Left forelimb (tissue), 1 donor: ENCODE results near the gene VPS4B.

ENCODE experiments used
- DNase-seq: peaks from one replicate; pipeline ENCODE4 v3.0.0-alpha.2; 2018; ENCODE audit warnings: low spot score

Gene VPS4B

GRCh38 chr18:63430526-63430925, 8.2 kb upstream of the VPS4B start:
- DNase-seq: no peak

- DNase-seq: no peak
These were observed 5.3 kb upstream of the VPS4B start for GRCh38 chr18:63427558-63427957.

DNA sequence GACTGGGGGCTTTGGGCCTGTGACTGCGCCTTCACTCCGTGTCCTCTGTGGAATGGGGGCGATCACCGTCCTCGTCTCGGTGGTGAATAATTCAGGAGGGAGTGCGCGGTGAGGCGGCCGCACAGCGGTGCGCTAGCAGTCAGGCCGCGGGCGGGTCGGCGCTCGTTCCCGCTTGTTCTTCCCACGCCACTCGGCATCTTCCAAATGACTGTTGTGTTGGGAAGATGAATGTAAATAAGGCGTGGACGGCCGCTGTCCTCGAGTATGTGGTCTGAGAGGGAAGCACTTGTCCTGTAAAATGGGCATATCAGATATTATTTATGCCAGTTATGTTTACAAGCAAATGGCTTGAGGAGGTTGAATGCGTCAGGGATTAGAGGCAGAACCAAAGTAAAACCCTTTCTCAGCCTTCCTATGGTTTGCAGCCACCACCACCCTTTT, 608 bp upstream of the VPS4B start:
- DNase-seq: no peak

DNA sequence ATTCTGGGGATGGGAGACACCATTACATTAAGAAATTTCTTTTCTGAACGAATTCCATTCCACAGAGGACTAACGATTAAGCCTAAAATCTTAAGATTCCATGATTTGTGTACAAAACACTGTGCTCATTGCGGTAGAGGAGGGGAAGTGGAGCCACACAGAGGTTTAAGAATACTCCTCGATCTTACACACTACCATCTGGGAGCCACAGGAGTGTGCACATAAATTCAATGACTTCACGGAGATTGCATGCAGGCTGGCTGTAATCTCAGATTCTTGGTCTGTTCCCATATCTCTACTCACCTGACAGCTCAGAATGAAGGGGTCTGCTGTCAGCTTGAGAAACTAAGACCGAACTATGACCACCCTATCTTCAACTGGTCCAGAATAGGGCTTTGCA, 762 bp downstream of the VPS4B start:
- DNase-seq: no peak

GRCh38 chr18:63412953-63413352, 9.3 kb downstream of the VPS4B start:
- DNase-seq: no peak

DNA sequence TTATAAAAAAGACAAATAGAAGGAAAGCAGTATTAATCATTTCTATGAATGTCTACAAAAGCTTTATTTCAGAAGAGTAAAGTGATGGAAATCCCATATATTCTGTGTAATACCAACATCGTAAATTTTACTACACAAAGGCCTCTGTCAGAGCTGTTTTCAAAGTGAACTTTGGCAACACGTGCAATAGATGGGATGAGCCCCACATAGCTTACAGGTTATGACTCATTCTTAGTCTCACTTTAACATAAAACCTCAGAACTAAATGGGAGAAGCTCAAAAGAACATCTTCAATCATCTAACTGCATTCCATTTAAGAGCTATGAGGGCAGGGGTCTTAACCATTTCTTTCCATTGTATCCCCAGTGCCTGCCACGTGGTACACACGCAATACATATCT, 11.5 kb downstream of the VPS4B start:
- DNase-seq: no peak

DNA sequence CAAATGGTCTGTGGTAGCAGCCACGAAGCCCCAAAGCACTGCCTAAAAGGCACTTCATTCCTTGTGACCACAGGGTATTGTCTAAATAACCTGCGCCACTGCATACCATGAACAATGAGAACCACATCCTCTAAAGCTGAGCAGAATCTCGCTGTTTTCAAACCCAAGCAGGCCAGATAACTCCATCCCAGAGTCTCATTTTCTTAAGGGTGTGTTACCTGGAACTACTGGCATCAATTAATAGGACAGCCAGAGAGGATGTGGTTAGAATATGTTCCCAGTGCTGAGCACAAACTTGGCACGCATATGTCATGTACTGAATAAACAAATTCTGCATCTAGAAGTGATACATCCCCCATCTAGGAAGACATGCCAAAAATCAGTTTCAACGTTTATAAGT, 13.0 kb downstream of the VPS4B start:
- no peak for DNase-seq

DNA sequence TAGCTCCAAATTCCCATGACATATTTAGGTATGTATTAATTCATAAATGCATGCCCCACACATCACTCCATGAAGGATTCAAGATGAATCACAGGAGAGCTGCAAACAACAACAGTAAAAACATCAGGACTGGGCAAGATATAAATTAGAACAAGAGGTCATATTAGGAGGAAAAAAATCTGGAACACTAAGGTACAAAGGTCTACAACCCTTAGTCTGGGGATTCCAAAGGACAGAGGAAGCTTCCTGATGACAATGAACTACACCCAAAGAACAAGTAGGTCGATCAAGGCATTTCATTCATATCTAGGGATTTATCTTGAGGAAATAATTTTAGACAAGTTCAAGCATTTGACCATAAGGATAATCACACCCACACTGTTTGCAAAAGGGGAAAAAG, 14.5 kb downstream of the VPS4B start:
- no peak for DNase-seq

DNA sequence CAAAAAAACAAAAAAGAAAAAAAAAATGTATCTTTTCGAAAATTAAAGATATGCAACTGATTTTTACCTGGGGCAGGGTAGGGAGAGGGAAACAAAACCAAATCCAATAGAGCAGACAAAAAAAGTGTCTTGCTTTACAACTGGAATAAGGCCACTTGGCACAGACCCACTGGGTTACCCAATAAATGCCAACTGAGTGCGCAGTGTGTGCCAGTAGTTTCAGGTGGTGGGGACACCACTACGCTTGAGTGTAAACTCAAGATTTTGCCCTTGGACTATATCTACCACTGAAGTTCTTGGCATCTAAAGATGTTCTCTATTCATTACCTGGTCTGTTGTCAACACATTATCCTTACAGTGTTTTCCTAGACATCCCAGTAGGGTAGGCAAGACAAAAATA, 16.3 kb downstream of the VPS4B start:
- no peak for DNase-seq

GRCh38 chr18:63402246-63403162, 19.8 kb downstream of the VPS4B start:
- DNase-seq: no peak

DNA sequence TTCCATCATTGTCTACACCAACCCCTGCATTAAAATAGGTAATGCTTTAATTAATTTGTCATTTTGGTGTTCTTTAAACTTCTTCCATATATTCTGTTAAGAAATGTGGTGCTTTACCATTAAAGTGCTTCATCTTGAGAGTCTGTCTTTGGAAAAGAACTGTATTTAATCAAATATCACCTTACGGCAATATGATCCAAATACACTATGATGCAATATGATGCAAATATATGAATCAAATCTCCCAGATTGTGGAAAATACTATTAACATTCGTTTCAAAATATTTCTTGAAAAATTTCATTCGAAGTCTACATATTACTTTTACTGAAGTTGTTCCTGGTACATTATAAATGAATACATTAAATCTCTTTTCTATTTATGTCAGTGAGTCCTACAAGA, 23.0 kb downstream of the VPS4B start:
- DNase-seq: no peak

GRCh38 chr18:63397349-63397748, 24.9 kb downstream of the VPS4B start:
- DNase-seq: no peak

GRCh38 chr18:63395503-63395902, 26.8 kb downstream of the VPS4B start:
- no peak for DNase-seq

- DNase-seq: no peak
These were observed 27.3 kb downstream of the VPS4B start for GRCh38 chr18:63394954-63395353.

- DNase-seq: no peak
These were observed 34.4 kb downstream of the VPS4B start for GRCh38 chr18:63387861-63388260.

GRCh38 chr18:63382843-63383242, 39.4 kb downstream of the VPS4B start:
- no peak for DNase-seq

DNA sequence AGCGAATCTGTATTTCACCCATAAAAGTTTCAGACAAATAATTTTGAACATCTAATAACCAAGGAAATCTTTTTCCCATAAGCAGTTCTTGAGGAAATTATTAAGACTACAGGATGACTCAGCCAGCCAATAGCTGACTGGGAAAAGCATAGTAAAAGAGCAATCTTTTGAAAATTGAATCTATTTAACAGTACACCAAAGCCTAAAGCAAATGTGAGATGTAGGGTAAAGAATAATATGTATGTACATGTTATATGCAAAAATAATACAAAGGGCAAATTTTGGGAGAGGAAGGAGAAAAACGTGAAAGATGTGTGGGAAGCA, 42.7 kb downstream of the VPS4B start:
- no peak for DNase-seq

DNA sequence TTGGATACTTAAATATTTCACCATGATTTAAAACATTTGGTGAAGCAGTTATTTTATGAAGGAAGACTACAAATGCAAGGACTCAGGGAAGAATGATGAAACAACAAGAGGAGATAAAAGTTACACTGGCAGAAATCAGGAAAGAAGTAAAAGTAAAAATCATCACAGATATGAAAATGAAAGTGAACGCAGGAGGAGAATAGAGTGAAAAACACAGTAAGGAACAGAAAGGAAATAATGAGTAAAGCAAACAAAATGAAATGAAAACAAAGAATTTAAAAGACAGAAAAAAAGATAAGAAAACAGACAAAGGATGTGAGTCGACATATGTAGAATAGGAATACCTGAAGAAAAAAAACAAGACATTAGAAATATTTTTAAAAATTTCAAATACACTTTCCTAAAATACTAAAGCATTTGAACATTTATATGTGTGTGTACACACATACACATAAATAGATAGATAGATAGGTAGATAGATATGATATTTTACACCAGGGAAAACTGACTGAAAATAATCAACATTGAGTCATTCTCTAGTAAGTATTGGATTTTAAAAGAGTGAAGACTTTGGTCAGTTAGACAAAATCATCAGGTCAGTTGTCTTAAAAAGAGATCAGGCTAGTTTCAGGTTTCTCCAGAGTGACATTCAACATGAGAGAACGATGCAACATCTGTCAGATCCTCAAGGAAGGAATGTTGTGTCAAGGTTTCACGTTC, 43.2 kb downstream of the VPS4B start:
- no peak for DNase-seq

DNA sequence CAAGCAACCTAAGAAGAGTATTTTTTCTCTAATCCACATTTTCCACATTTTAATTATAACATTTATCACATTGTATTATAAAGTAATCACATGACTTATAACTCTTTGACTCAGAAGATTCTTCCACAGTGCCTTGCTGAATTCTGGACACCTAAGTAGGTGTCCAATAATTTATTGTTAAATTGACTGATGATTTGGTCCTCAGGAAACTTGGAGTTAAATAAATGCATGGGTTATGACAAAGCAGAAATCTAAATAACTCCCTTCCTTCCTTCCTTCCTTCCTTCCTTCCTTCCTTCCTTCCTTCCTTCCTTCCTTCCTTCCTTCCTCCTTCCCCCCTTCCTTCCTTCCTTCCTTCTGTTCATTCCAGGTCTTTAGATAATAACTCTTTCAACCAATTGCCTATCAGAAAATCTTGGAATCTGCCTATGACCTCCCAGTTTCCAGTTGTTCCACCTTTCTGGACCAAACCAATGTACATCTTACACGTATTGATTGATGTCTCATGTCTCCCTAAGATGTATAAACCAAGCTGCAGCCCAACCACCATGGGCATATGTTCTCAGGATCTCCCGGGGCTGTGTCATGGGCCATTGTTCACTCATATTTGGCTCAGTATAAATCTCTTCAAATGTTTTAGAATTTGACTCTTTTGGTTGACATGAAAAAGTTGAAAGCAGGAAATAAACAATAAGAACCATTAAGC, 44.8 kb downstream of the VPS4B start:
- no peak for DNase-seq

GRCh38 chr18:63376538-63376937, 45.7 kb downstream of the VPS4B start:
- no peak for DNase-seq

DNA sequence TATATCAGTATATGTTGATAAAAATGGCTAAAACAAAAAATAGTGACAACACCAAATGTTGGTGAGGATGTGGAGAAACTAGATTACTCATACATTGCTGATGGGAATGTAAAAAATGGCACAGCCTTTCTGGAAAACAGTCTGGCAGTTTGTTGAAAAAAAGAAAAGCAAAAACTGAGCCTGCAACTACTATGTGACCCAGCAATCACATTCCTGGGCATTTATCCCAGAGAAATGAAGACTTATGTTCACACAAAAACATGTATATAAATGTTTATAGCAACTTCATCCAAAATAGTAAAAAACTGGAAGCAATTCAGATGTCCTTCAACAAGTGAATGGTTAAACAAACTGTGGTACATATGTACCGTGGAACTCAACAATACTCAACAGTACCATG, 47.7 kb downstream of the VPS4B start:
- no peak for DNase-seq

- DNase-seq: no peak
These were observed 49.1 kb downstream of the VPS4B start for GRCh38 chr18:63373161-63373560.

GRCh38 chr18:63368611-63369010, 53.7 kb downstream of the VPS4B start:
- no peak for DNase-seq
